ENCODE data around the gene FBLN5.

Gene FBLN5

DNA sequence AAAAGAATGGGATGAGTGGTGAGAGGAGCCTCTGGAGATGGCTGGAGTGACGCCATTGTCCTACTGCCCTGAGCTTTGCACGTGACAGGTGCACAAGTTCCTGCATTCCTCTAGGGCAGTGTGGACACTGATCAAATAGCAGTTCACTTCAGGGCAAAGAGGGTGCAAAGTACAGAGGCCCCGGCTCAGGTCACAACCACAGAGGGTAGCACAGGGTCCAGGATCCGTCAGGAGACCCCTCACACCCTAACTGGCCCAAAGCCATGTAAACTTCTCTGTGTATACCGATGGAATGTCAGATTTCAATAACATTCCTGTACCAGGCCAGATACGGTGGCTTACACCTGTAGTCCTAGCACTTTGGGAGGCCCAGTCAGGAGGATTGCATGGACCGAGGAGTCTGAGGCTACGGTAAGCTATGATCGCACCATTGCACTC, 10.4 kb upstream of the FBLN5 start:
- DNase-seq (ENCODE audit: extremely low spot score), result no peak
- ChIA-PET CTCF (interaction anchor here (1.2 kb wide), 1 partner anchor 39 kb away, joined by 4 read pairs; no protein-coding TSS in a partner anchor), POLR2A (no interaction called here)
- no peak for TF ChIP-seq PKNOX1 (IDR thresholded peaks at IDR 0.05)
- TF ChIP-seq LEF1 (IDR thresholded peaks at IDR 0.05; ENCODE audit: borderline replicate concordance), result no peak
- no peak for TF ChIP-seq BHLHE40 (IDR thresholded peaks at IDR 0.05; ENCODE audit: borderline replicate concordance)
- TF ChIP-seq SP1 (IDR thresholded peaks at IDR 0.05), result no peak
- no peak for TF ChIP-seq FOXA1 (IDR thresholded peaks at IDR 0.05)
- TF ChIP-seq ELF4 (IDR thresholded peaks at IDR 0.05), result no peak

- ChIA-PET CTCF (interaction anchor here (1.0 kb wide), 1 partner anchor 11 kb away, joined by 3 read pairs; no protein-coding TSS in a partner anchor), POLR2A (no interaction called here)
- no peak for DNase-seq (ENCODE audit: extremely low spot score)
- TF ChIP-seq PKNOX1 (IDR thresholded peaks at IDR 0.05), result no peak
- TF ChIP-seq FOXK2 (IDR thresholded peaks at IDR 0.05), result no peak
- TF ChIP-seq CTBP1 (IDR thresholded peaks at IDR 0.05; ENCODE audit: borderline replicate concordance), result no peak
- no peak for TF ChIP-seq LEF1 (IDR thresholded peaks at IDR 0.05; ENCODE audit: borderline replicate concordance)
- no peak for TF ChIP-seq HDGF (IDR thresholded peaks at IDR 0.05; ENCODE audit: borderline replicate concordance)
- no peak for TF ChIP-seq FOXM1 (IDR thresholded peaks at IDR 0.05; ENCODE audit: borderline replicate concordance)
- no peak for TF ChIP-seq SP1 (IDR thresholded peaks at IDR 0.05)
- no peak for TF ChIP-seq ELF4 (IDR thresholded peaks at IDR 0.05)
- no peak for TF ChIP-seq TARDBP (IDR thresholded peaks at IDR 0.05)
Observed at GRCh38 chr14:91956616-91957015, 9.1 kb upstream of the FBLN5 start.

DNA sequence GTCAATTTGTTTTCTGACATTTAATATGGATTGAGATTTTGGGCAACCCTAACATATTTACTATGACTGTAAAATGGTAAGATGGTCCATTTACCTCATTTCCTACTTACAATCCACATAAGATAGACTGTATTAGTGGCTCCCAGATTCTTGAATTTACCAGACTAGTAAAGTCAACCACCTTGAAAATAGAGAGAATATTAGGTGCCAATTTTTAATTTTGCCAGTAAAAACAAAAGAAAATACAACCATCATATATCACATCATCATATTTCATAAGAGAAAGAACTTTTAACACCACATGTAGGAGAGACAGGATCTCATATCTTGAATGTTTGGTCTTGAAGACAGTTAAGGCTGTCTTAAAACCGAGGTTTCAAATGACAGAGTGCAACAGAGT, 7.7 kb upstream of the FBLN5 start:
- POLR2A ChIA-PET, result no interaction called here
- no peak for DNase-seq (ENCODE audit: extremely low spot score)

DNA sequence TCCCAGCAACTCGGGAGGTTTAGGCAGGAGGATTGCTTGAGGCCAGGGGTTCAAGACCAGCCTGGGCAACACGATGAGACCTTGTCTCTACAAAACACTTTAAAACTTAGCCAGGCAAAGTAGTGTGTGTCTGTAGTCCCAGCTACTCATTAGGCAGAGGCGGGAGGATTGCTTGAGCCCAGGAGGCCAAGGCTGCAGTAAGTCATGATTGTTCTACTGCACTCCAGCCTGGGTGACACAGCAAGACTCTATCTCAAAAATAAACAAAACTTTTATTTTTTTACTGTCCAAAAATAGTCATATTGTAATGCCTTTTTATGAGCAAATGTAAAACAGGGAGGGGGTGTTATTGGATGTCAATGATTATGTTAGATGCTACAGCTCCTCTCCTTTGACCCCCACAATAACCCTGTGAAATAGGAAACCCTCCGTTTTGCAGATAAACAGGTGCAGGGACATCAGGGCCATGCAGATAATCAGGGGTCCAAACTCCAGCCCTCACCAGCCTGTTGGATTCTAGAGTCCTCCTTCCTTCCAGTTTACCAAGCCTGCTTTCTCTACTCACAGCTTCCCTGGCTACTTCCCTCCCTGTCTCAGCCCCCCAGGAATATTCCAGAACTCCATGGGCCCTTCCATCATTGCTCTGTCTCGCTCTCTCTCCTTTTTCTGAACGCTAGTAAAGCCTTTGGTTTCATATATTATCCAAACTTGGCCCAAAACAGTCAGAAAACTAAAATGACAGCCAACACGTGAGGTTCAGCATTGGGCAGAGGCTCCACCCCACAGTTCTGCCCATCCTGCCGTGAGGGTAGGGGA, 5.9 kb upstream of the FBLN5 start:
- POLR2A ChIA-PET, result no interaction called here

More for the DNA sequence above, 7.7 kb upstream of the FBLN5 start:
- CTCF ChIA-PET, result no interaction called here
- TF ChIP-seq SP1 (IDR thresholded peaks at IDR 0.05) (no peak), FOXM1 (IDR thresholded peaks at IDR 0.05; ENCODE audit: borderline replicate concordance) (no peak), FOXK2 (IDR thresholded peaks at IDR 0.05) (no peak), TARDBP (IDR thresholded peaks at IDR 0.05) (no peak), LEF1 (IDR thresholded peaks at IDR 0.05; ENCODE audit: borderline replicate concordance) (no peak), L3MBTL2 (conservative IDR thresholded peaks at IDR 0.05) (no peak)

GRCh38 chr14:91946622-91947474, 646 bp downstream of the FBLN5 start:
- peak; percentile 33 for DNase-seq (ENCODE audit: extremely low spot score)
- ChIA-PET POLR2A (interaction anchor here (1.3 kb wide), 2 partner anchors 16 to 160 kb away, joined by 3 to 4 read pairs; partner anchors contain the start of gene ATXN3), CTCF (interaction anchor here (0.6 to 1.1 kb wide), 3 partner anchors 47 to 1345 kb away, joined by 3 to 4 read pairs (median 3); no protein-coding TSS in a partner anchor)
- TF ChIP-seq L3MBTL2 (conservative IDR thresholded peaks at IDR 0.05) (peak; percentile 6; the same call in 1 of the 2 replicates), BHLHE40 (IDR thresholded peaks at IDR 0.05; ENCODE audit: borderline replicate concordance) (no peak)

More for the DNA sequence above, 5.9 kb upstream of the FBLN5 start:
- TF ChIP-seq BHLHE40 (IDR thresholded peaks at IDR 0.05; ENCODE audit: borderline replicate concordance) (no peak), PKNOX1 (IDR thresholded peaks at IDR 0.05) (no peak), ELF4 (IDR thresholded peaks at IDR 0.05) (no peak), ZNF384 (IDR thresholded peaks at IDR 0.05) (no peak), LEF1 (IDR thresholded peaks at IDR 0.05; ENCODE audit: borderline replicate concordance) (no peak), SP1 (IDR thresholded peaks at IDR 0.05) (no peak), SUZ12 (IDR thresholded peaks at IDR 0.05) (no peak), ARNT (IDR thresholded peaks at IDR 0.05) (no peak)
- DNase-seq (ENCODE audit: extremely low spot score), result no peak
- CTCF ChIA-PET, result interaction anchor here (0.5 kb wide), 1 partner anchor 9 kb away, joined by 3 read pairs; no protein-coding TSS in a partner anchor

DNA sequence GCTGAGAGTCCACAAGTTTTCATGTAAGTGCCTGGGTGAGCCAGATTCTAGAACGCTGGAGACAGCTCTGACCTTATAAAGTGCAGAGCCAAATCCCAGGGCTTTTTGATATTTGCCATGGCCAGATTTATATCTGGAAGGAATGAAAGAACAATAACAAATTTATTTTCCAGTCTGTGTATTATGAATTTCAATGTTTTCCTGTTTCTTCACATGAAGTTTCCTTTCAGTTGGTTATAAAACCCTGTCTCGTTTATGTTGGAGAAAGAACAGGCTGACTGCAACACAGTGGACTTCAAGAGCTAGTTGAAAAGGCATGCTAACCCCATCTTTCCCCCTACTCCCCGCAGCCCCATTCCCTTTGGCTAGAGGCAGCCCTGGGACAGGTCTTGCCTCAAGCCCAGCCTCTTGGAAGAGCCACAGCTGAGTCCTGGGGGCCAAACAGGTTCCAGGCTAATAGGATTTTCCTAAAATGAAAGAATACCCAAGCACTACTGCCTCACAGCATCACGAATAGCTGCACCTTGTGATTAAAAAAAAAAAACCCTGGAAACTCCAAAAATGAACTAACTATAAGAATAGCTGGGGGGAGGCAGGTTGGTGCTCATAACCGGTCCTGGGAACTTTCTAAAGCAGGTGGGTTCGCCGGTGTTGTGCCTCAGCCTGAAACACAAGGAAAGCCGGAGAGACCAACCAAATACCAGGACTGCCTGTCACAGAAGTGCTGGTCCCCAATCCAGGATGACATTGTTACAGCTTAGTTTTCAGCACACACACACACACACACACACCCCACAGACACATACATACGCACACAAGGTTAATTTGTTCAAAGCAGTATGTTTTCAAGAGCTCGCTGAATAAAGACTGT, 1.5 kb downstream of the FBLN5 start:
- TF ChIP-seq NFRKB (IDR thresholded peaks at IDR 0.05) (no peak), ARNT (IDR thresholded peaks at IDR 0.05) (no peak), ZNF384 (IDR thresholded peaks at IDR 0.05) (no peak), FOXA1 (IDR thresholded peaks at IDR 0.05) (no peak)
- no peak for DNase-seq (ENCODE audit: extremely low spot score)
- ChIA-PET CTCF (interaction anchor here (0.6 to 1.2 kb wide), 6 partner anchors 10 to 1345 kb away, joined by 3 to 4 read pairs (median 3); no protein-coding TSS in a partner anchor), POLR2A (interaction anchor here (1.3 kb wide), 2 partner anchors 15 to 160 kb away, joined by 3 to 4 read pairs; partner anchors contain the start of gene ATXN3)
